Keratinocyte (primary cell): ENCODE measurements around the gene HLA-DMB. TPM values are rescaled to one million over a fixed set of nuclear protein-coding genes. Genes with fewer than 3 reads are reported as not detected.
A peak's percentile ranks its signal among the peaks of the same experiment; 100 is the strongest.

Source experiments
- DNase-seq: peaks from one replicate; pipeline ENCODE4 v3.0.0-alpha.2; 2011; ENCODE audit warnings: low read depth, missing footprints, low spot score
- FAIRE-seq: peaks from 2 replicates; lab custom pipeline; 2011; peaks lifted over from hg19 to GRCh38; lab: Jason Lieb, UNC
- H2AFZ ChIP-seq: 2 replicates; pipeline ENCODE4 v1.6.0; 2012; ENCODE audit warnings: low read length, control low read depth, inconsistent platforms; ENCODE audit not compliant: control insufficient read depth
- H3K27ac ChIP-seq: 2 replicates; pipeline ENCODE4 v1.5.1; 2011; ENCODE audit warnings: low read length; ENCODE audit not compliant: control insufficient read depth, insufficient read depth
- H3K27me3 ChIP-seq: 3 replicates; pipeline ENCODE4 v1.6.0; 2011; ENCODE audit warnings: low read length; ENCODE audit not compliant: control insufficient read depth, insufficient read depth; ENCODE audit errors: extremely low read depth
- H3K36me3 ChIP-seq, 2 experiments: 2 replicates in 1 of 2; 3 replicates in 1 of 2; pipeline ENCODE4 v1.5.1; 2011; ENCODE audit warnings: low read length in 2 of 2, mild to moderate bottlenecking in 1 of 2; ENCODE audit not compliant: control insufficient read depth in 2 of 2, insufficient read depth in 2 of 2; ENCODE audit errors: extremely low read depth in 1 of 2
- H3K4me1 ChIP-seq: 3 replicates; pipeline ENCODE4 v1.5.1; 2011; ENCODE audit warnings: low read length; ENCODE audit not compliant: control insufficient read depth, insufficient read depth; ENCODE audit errors: extremely low read depth
- H3K4me2 ChIP-seq: 3 replicates; pipeline ENCODE4 v1.6.0; 2011; ENCODE audit warnings: low read depth, low read length; ENCODE audit not compliant: control insufficient read depth, insufficient read depth; ENCODE audit errors: extremely low read depth
- H3K4me3 ChIP-seq, 3 experiments: fragments of 200-600 bp in 1 of 3; sonication (generic) in 1 of 3; 2 replicates in 2 of 3; 3 replicates in 1 of 3; pipeline ENCODE4 v1.5.1; 2011 to 2016; ENCODE audit warnings: low read length in 3 of 3, mild to moderate bottlenecking in 3 of 3, control low read depth in 2 of 3, inconsistent platforms in 1 of 3, low read depth in 1 of 3, mixed read lengths in 1 of 3, mixed run types in 1 of 3, moderate library complexity in 1 of 3; ENCODE audit not compliant: control insufficient read depth in 2 of 3, insufficient read depth in 2 of 3; ENCODE audit errors: extremely low read depth in 1 of 3
- H3K79me2 ChIP-seq: 2 replicates; pipeline ENCODE4 v1.6.0; 2012; ENCODE audit warnings: low read length; ENCODE audit not compliant: control insufficient read depth, insufficient read depth
- H3K9ac ChIP-seq: 3 replicates; pipeline ENCODE4 v1.6.0; 2011; ENCODE audit warnings: low read length; ENCODE audit not compliant: control insufficient read depth, insufficient read depth; ENCODE audit errors: extremely low read depth
- H3K9me1 ChIP-seq: 3 replicates; pipeline ENCODE4 v1.6.0; 2011; ENCODE audit warnings: low read length; ENCODE audit not compliant: control insufficient read depth, insufficient read depth; ENCODE audit errors: extremely low read depth
- H3K9me3 ChIP-seq: 2 replicates; pipeline ENCODE4 v1.5.1; 2012; ENCODE audit warnings: low read depth, low read length; ENCODE audit not compliant: control insufficient read depth
- H4K20me1 ChIP-seq: 3 replicates; pipeline ENCODE4 v1.6.0; 2011; ENCODE audit warnings: low read length; ENCODE audit not compliant: control insufficient read depth, insufficient read depth; ENCODE audit errors: extremely low read depth
- CTCF ChIP-seq, 3 experiments: IDR thresholded peaks in 1 of 3; conservative IDR thresholded peaks in 1 of 3; optimal IDR thresholded peaks in 1 of 3; 2 replicates in 2 of 3; 3 replicates in 1 of 3; pipeline versions ENCODE3 to v1.5.1; 2011; ENCODE audit warnings: low read length in 3 of 3, mild to moderate bottlenecking in 3 of 3, moderate library complexity in 2 of 3, control low read depth in 1 of 3, inconsistent platforms in 1 of 3; ENCODE audit not compliant: insufficient read depth in 2 of 3; ENCODE audit errors: extremely low read depth in 1 of 3
- EZH2 ChIP-seq: IDR thresholded peaks from one replicate; pipeline ENCODE4 v1.6.1; 2012; ENCODE audit warnings: inconsistent platforms, mild to moderate bottlenecking, low read length, moderate library complexity
- dilution Hi-C: fragments of 300-500 bp; cut with MboI; formaldehyde crosslinking; loops from one replicate; pipeline ENCODE4 v1.7.0; 2020; ENCODE audit warnings: low sequenced_read_pairs; ENCODE audit not compliant: extremely low pct_ligation_motif_present
- polyA minus RNA-seq, 3 experiments: library from RNA; depleted of rRNA, polyadenylated mRNA; stranded (reverse); fragments of >200 nt; gene quantifications; 1 replicate in 1 of 3; 2 replicates in 1 of 3; 3 replicates in 1 of 3; pipeline ENCODE4 v1.2.3, GENCODE V29; 2011
- polyA plus RNA-seq, 5 experiments: library from polyadenylated mRNA; depleted of rRNA in 3 of 5; stranded (reverse) in 3 of 5; stranded (forward) in 1 of 5; unstranded in 1 of 5; fragments of >200 nt; gene quantifications; 1 replicate in 1 of 5; 2 replicates in 3 of 5; 3 replicates in 1 of 5; pipeline versions ENCODE4 v1.2.1 to v1.2.3, GENCODE V29; 2011 to 2012; ENCODE audit warnings: missing spikeins in 2 of 5, low read depth in 1 of 5, low replicate concordance in 1 of 5

Gene HLA-DMB
- polyA plus RNA-seq (0.13 TPM in 1 of 3 replicates, not detected in the others), polyA minus RNA-seq (not detected in 3 replicates)
- not detected for polyA plus RNA-seq (2011; ENCODE audit: low read depth)
- not detected in 2 replicates for polyA plus RNA-seq (2011; cell fraction: cytosol; rRNA removed)
- polyA plus RNA-seq (2011; cell fraction: nucleus; rRNA removed) = not detected in 2 replicates
- 0.21 TPM in 1 of 2 replicates, not detected in the other for polyA plus RNA-seq (2012; ENCODE audit: low replicate concordance)
- polyA minus RNA-seq (2011; cell fraction: cytosol; rRNA and poly(A)+ RNA removed) = not detected
- polyA minus RNA-seq (2011; cell fraction: nucleus; rRNA and poly(A)+ RNA removed) = not detected in 2 replicates

- FAIRE-seq (peak; percentile 72), DNase-seq (no peak)
- H3K36me3 ChIP-seq = no peaks in the 10 kb centered on the region
- H3K27ac ChIP-seq = no peak within 1 kb of the TSS
- dilution Hi-C loops = no loop called here
- peak within 1 kb of the TSS; percentile 50 for H3K4me2 ChIP-seq
- H3K9me3 ChIP-seq = no peaks in the 10 kb centered on the region
- peaks cover 23% of the 10 kb centered on the region for H3K27me3 ChIP-seq
- H2AFZ ChIP-seq = no peak within 1 kb of the TSS
- peak within 1 kb of the TSS in 1 of 3 experiments; percentile 24 for H3K4me3 ChIP-seq
- no peaks in the 10 kb centered on the region for H3K79me2 ChIP-seq
- H3K4me1 ChIP-seq = no peaks in the 10 kb centered on the region
- H4K20me1 ChIP-seq = no peaks in the 10 kb centered on the region
- no peaks in the 10 kb centered on the region for H3K9me1 ChIP-seq
- H3K9ac ChIP-seq = no peak within 1 kb of the TSS
- TF ChIP-seq EZH2 = no peak
- TF ChIP-seq CTCF (optimal IDR thresholded peaks at IDR 0.05 in 1 of 3, IDR thresholded peaks at IDR 0.05 in 1 of 3, conservative IDR thresholded peaks at IDR 0.05 in 1 of 3; ENCODE audit: extremely low read depth in 1 of 3, insufficient read depth in 2 of 3, low read length in 3 of 3) = no peak
Observed at GRCh38 chr6:32940656-32941213, at the start of gene HLA-DMB. Gene HLA-DMB (minus strand): TSS chr6:32941028. CDS start chr6:32940807, 221 bp downstream.

- no peaks in the 10 kb centered on the region for H3K27me3 ChIP-seq
Observed at GRCh38 chr6:32989368-32989767, 48.5 kb upstream of the HLA-DMB start.

More at GRCh38 chr6:32989368-32989767, 48.5 kb upstream of the HLA-DMB start:
- no peak for FAIRE-seq
- H3K4me2 ChIP-seq = no peak overlapping the region
- H2AFZ ChIP-seq = no peak overlapping the region
- H3K4me3 ChIP-seq = no peak overlapping the region
- H3K9me1 ChIP-seq = no peaks in the 10 kb centered on the region
- H3K36me3 ChIP-seq = no peaks in the 10 kb centered on the region
- no peaks in the 10 kb centered on the region for H3K4me1 ChIP-seq
- H3K27ac ChIP-seq = no peak overlapping the region
- no peaks in the 10 kb centered on the region for H3K79me2 ChIP-seq
- H3K9me3 ChIP-seq = no peaks in the 10 kb centered on the region
- dilution Hi-C loops = no loop called here
- H3K9ac ChIP-seq = no peak overlapping the region
- TF ChIP-seq EZH2 = no peak
- TF ChIP-seq CTCF (optimal IDR thresholded peaks at IDR 0.05 in 1 of 3, IDR thresholded peaks at IDR 0.05 in 1 of 3, conservative IDR thresholded peaks at IDR 0.05 in 1 of 3; ENCODE audit: extremely low read depth in 1 of 3, insufficient read depth in 2 of 3, low read length in 3 of 3) = no peak
- no peak for DNase-seq
- H4K20me1 ChIP-seq = no peaks in the 10 kb centered on the region
